ENCODE measurements around the gene FADS3.

The FADS3 gene

GRCh38 chr11:61873588-61874376 lies 17.6 kb downstream of the FADS3 start:
- FAIRE-seq: no peak

GRCh38 chr11:61872935-61873565 lies 18.3 kb downstream of the FADS3 start:
- FAIRE-seq: no peak

- FAIRE-seq: no peak
Measured at GRCh38 chr11:61871158-61871597, 20.2 kb downstream of the FADS3 start.

GRCh38 chr11:61870541-61871031 lies 20.8 kb downstream of the FADS3 start:
- FAIRE-seq: no peak

- no peak for FAIRE-seq
Measured at GRCh38 chr11:61869708-61870451, 21.5 kb downstream of the FADS3 start.

- FAIRE-seq: no peak
Measured at GRCh38 chr11:61869429-61869707, 22.0 kb downstream of the FADS3 start.

GRCh38 chr11:61868571-61869428 lies 22.5 kb downstream of the FADS3 start:
- FAIRE-seq: no peak

GRCh38 chr11:61866958-61867343 lies 24.4 kb downstream of the FADS3 start:
- no peak for FAIRE-seq

GRCh38 chr11:61866231-61866957 lies 25.0 kb downstream of the FADS3 start:
- FAIRE-seq: no peak

GRCh38 chr11:61864814-61865775 lies 26.2 kb downstream of the FADS3 start:
- no peak for FAIRE-seq

GRCh38 chr11:61863548-61864081 lies 27.7 kb downstream of the FADS3 start:
- FAIRE-seq: no peak

- no peak for FAIRE-seq
Measured at GRCh38 chr11:61862714-61863547, 28.4 kb downstream of the FADS3 start.

- no peak for FAIRE-seq
Measured at GRCh38 chr11:61861634-61862033, 29.7 kb downstream of the FADS3 start.

GRCh38 chr11:61860054-61860903 lies 31.1 kb downstream of the FADS3 start:
- no peak for FAIRE-seq

- FAIRE-seq: no peak
Measured at GRCh38 chr11:61855939-61856680, 35.2 kb downstream of the FADS3 start.

GRCh38 chr11:61854966-61855714 lies 36.2 kb downstream of the FADS3 start:
- FAIRE-seq: no peak
